ENCODE measurements around the gene IGFBP3.

DNA sequence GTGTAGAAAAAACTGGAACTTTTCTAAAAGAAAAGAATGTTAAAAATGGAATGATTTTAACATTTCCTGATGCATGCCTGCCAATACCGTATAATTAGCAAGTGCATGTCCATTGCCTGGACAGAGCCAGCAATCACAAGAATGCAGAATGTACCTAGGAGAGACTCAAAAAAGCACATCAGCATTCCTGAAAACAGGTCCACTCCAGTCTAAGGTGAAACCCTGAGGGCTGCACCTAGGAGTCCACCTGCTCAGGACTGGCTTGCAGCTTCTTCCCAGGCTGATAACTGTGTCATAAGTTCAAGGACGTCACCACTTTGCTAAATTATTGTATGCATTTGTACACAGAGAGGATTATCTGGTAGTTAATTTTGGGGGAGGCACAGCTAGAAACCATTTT is 53.6 kb downstream of the IGFBP3 start:
- TF ChIP-seq POLR2AphosphoS5 (IDR thresholded peaks at IDR 0.05; ENCODE audit: low read depth, low read length): no peak
- TF ChIP-seq TAF1 (IDR thresholded peaks at IDR 0.05; ENCODE audit: borderline replicate concordance, low read depth, low read length): no peak
